IMR-90 (cell line): Measurements from ENCODE around the gene UCKL1.

ENCODE experiments used
- BHLHE40 ChIP-seq: fragments of 150-350 bp; IDR thresholded peaks from 2 replicates; pipeline ENCODE4 v1.6.1; 2016; ENCODE audit warnings: mild to moderate bottlenecking, low read depth, low read length
- CTCF ChIP-seq: conservative IDR thresholded peaks from 2 replicates; pipeline ENCODE4 v1.5.1; 2012; ENCODE audit warnings: mild to moderate bottlenecking, low read depth, low read length, improper control_type of control experiment
- FOS ChIP-seq: fragments of 150-350 bp; IDR thresholded peaks from 2 replicates; pipeline ENCODE4 v1.6.1; 2016; ENCODE audit warnings: low read depth, low read length
- MAFK ChIP-seq: IDR thresholded peaks from 2 replicates; pipeline ENCODE4 v1.6.1; 2012; ENCODE audit warnings: low read depth, low read length, improper control_type of control experiment
- MAZ ChIP-seq: IDR thresholded peaks from 2 replicates; pipeline ENCODE4 v1.6.1; 2012; ENCODE audit warnings: low read depth, mild to moderate bottlenecking, low read length, improper control_type of control experiment, moderate library complexity, borderline replicate concordance
- MXI1 ChIP-seq: IDR thresholded peaks from 2 replicates; pipeline ENCODE4 v1.6.1; 2012; ENCODE audit warnings: low read depth, mild to moderate bottlenecking, low read length, moderate library complexity, borderline replicate concordance
- NFE2L2 ChIP-seq: fragments of 150-350 bp; IDR thresholded peaks from 2 replicates; pipeline ENCODE4 v1.6.1; 2016; ENCODE audit warnings: low read depth, mild to moderate bottlenecking, low read length
- POLR2A ChIP-seq: IDR thresholded peaks from 2 replicates; pipeline ENCODE4 v1.6.1; 2012; ENCODE audit warnings: mild to moderate bottlenecking, low read depth, low read length
- RAD21 ChIP-seq: IDR thresholded peaks from 2 replicates; pipeline ENCODE4 v1.6.1; 2012; ENCODE audit warnings: low read length, improper control_type of control experiment
- RFX5 ChIP-seq: IDR thresholded peaks from 2 replicates; pipeline ENCODE4 v1.8.0; 2012; ENCODE audit warnings: low read depth, mild to moderate bottlenecking, low read length, moderate library complexity
- SMC3 ChIP-seq: fragments of 150-350 bp; IDR thresholded peaks from 2 replicates; pipeline ENCODE4 v1.6.1; 2016; ENCODE audit warnings: low read depth, mild to moderate bottlenecking, antibody characterized with exemption, low read length, moderate library complexity

DNA sequence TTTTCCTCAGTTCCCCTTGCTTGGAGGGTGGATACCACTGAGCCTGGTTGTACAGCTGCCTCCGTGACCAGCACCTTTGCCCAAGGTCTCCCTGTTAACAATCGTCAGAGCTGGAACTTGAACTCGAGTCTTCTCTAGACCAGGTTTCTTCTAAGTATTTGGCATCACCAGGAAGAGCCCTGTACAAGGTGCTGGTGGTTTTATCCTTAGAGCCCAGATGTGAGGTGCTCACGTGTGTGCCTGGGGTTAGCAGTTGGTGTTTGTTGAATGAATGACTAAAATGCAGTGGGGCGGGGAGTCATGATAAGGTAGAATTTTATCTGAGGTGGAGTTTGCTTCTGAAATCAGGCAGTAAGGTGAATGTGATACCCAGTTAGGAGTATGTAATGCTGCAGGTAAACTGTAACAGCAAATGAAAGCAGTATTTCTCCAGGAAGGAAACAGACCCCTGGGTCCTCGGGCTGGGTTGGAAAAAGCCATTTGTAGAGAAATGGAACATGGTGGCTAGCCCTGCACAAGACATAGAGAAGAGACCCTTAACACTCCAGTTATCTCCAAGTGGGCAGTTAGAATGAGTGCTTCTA, 58.1 kb downstream of the UCKL1 start:
- TF ChIP-seq CTCF (no peak), SMC3 (no peak), RFX5 (no peak), BHLHE40 (no peak), MXI1 (no peak), POLR2A (no peak), RAD21 (no peak), FOS (no peak), MAFK (no peak), NFE2L2 (no peak), MAZ (no peak)
